Measurements from ENCODE around the gene TOR1A. TPM values are rescaled to one million over a fixed set of nuclear protein-coding genes. Genes with fewer than 3 reads are reported as not detected.

TOR1A gene, protein sequence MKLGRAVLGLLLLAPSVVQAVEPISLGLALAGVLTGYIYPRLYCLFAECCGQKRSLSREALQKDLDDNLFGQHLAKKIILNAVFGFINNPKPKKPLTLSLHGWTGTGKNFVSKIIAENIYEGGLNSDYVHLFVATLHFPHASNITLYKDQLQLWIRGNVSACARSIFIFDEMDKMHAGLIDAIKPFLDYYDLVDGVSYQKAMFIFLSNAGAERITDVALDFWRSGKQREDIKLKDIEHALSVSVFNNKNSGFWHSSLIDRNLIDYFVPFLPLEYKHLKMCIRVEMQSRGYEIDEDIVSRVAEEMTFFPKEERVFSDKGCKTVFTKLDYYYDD
- total RNA-seq (2022): 31.8 and 32.2 TPM in 2 replicates
- percentile 73 among the genes with signal in this experiment for Bru-seq, nascent RNA
- percentile 83 among the genes with signal in this experiment for BruChase-seq, experiment 1, labeled RNA remaining after a 2-hour chase
- BruChase-seq, experiment 2, labeled RNA remaining after a 6-hour chase: percentile 84 among the genes with signal in this experiment
- long read RNA-seq, transcript TOR1A-201 (5 exons, 2,076 nt): major isoform, 85 of 97 reads
- long read RNA-seq, partial matches to known transcripts: 5 of 97 reads
- long read RNA-seq, other reads (novel, unspliced or antisense): 5 of 97 reads

DNA sequence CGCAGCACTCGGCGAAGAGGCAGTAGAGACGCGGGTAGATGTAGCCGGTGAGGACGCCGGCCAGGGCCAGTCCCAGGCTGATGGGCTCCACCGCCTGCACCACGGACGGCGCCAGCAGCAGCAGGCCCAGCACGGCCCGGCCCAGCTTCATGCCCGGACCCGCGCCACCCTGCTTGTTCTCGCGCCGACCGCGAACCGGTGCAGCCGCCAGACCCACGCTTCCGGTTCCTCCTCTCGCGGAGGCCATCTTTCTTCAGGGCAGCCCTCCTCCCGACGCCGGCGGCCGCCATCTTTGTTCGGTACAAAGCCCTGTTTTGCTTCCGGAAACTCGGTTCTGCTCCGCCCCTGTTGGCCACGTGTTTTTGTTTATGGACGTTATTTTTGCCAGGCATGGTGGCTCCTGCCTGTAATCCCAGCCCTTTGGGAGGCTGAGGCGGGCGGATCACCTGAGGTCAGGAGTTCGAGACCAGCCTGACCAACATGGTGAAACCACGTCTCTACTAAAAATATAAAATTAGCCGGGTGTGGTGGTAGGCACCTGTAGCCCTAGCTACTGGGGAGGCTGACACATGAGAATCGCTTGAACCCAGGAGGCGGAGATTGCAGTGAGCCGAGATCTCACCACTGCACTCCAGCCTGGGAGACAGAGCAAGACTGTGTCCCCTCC, at the start of gene TOR1A:
Gene TOR1A (minus strand): TSS at position 202 of the 667 bp plus-strand sequence. CDS start 51 bp downstream, at position 151.
- intact Hi-C loops (cut with micrococcal nuclease; ENCODE audit: unreplicated experiment): loop anchor here (1.0 kb wide), 1 partner anchor 11 kb away; the partner anchor contains the start of genes C9orf78 and USP20
- no TSS peak for BruUV-seq (replicated peaks)
- no peaks in the 10 kb centered on the region for H3K9me3 Mint-ChIP-seq (ENCODE audit: unreplicated experiment)

DNA sequence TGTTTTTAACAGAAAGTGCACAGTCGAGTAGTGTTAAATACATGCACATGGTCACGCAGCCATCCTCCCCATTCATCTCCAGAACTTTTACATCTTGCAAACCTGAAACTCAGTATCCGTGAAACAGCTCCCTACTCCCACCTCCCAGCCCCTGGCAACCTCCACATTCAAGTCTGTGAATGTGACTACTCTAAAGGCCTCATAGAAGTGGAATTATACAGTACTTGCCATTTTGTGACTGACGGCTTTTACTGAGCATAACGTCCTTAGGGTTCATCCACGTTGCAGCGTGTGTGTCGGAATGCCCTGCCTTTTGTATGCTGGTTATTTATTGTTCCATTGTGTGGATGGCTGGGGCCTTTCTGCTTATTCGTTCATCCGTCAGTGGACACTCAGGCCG, 47.1 kb upstream of the TOR1A start:
- H3K9me3 ChIP-seq: no peaks in the 10 kb centered on the region
- TF ChIP-seq, protein P1, sequence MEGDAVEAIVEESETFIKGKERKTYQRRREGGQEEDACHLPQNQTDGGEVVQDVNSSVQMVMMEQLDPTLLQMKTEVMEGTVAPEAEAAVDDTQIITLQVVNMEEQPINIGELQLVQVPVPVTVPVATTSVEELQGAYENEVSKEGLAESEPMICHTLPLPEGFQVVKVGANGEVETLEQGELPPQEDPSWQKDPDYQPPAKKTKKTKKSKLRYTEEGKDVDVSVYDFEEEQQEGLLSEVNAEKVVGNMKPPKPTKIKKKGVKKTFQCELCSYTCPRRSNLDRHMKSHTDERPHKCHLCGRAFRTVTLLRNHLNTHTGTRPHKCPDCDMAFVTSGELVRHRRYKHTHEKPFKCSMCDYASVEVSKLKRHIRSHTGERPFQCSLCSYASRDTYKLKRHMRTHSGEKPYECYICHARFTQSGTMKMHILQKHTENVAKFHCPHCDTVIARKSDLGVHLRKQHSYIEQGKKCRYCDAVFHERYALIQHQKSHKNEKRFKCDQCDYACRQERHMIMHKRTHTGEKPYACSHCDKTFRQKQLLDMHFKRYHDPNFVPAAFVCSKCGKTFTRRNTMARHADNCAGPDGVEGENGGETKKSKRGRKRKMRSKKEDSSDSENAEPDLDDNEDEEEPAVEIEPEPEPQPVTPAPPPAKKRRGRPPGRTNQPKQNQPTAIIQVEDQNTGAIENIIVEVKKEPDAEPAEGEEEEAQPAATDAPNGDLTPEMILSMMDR (IDR thresholded peaks at IDR 0.05; ENCODE audit: insufficient read depth in 1 of 2, low read depth in 1 of 2, low read length in 1 of 2, severe bottlenecking in 1 of 2, unreplicated experiment in 1 of 2): no peak
- Mint-ChIP-seq H3K27ac (ENCODE audit: unreplicated experiment) (no peak overlapping the region), H3K4me1 (ENCODE audit: low read depth, unreplicated experiment) (no peaks in the 10 kb centered on the region), H3K4me3 (ENCODE audit: unreplicated experiment) (no peak overlapping the region), H3K9me3 (ENCODE audit: unreplicated experiment) (no peaks in the 10 kb centered on the region), H3K27me3 (ENCODE audit: insufficient read depth, unreplicated experiment) (no peaks in the 10 kb centered on the region), H3K36me3 (ENCODE audit: insufficient read depth, unreplicated experiment) (peaks cover 9% of the 10 kb centered on the region)
- ChIA-PET POLR2A (no interaction called here), CTCF (no interaction called here)
- H3K4me3 ChIP-seq (ENCODE audit: low read depth, low read length): no peak overlapping the region
- DNase-seq: no peak
- H3K27me3 ChIP-seq (replicated peaks; ENCODE audit: control insufficient read depth, insufficient read depth, low read length): no peaks in the 10 kb centered on the region
- H3K36me3 ChIP-seq (ENCODE audit: control insufficient read depth, insufficient read depth, low read length): no peaks in the 10 kb centered on the region
- H3K4me1 ChIP-seq: no peaks in the 10 kb centered on the region
- intact Hi-C loops (cut with micrococcal nuclease; ENCODE audit: unreplicated experiment): no loop called here
- no TSS peak for BruUV-seq (replicated peaks)

More for the DNA sequence above, at the start of gene TOR1A:
- Histone ChIP-seq H3K4me1 (no peaks in the 10 kb centered on the region), H3K9me3 (no peaks in the 10 kb centered on the region), H3K4me3 (ENCODE audit: low read depth, low read length) (peak within 1 kb of the TSS; percentile 100), H3K27me3 (replicated peaks; ENCODE audit: control insufficient read depth, insufficient read depth, low read length) (no peaks in the 10 kb centered on the region), H3K36me3 (ENCODE audit: control insufficient read depth, insufficient read depth, low read length) (no peaks in the 10 kb centered on the region; the same call in 1 of the 2 replicates)
- ChIA-PET POLR2A (interaction anchor here (1.2 kb wide), 1 partner anchor 152 kb away, joined by 3 read pairs; no protein-coding TSS in a partner anchor), CTCF (interaction anchor here (0.5 to 0.7 kb wide), 3 partner anchors 22 to 1272 kb away, joined by 3 to 5 read pairs (median 3); no protein-coding TSS in a partner anchor)
- TF ChIP-seq, protein P1 (IDR thresholded peaks at IDR 0.05; ENCODE audit: insufficient read depth in 1 of 2, low read depth in 1 of 2, low read length in 1 of 2, severe bottlenecking in 1 of 2, unreplicated experiment in 1 of 2): no peak
- Mint-ChIP-seq H3K4me3 (ENCODE audit: unreplicated experiment) (peak within 1 kb of the TSS; percentile 90), H3K36me3 (ENCODE audit: insufficient read depth, unreplicated experiment) (peaks cover 30% of the 10 kb centered on the region), H3K27me3 (ENCODE audit: insufficient read depth, unreplicated experiment) (no peaks in the 10 kb centered on the region), H3K27ac (ENCODE audit: unreplicated experiment) (peak within 1 kb of the TSS; percentile 81), H3K4me1 (ENCODE audit: low read depth, unreplicated experiment) (peaks cover 6% of the 10 kb centered on the region)
- DNase-seq: peak; percentile 93 to 95
